ENCODE results near the gene DEFB132. TPM values are rescaled to one million over a fixed set of nuclear protein-coding genes. Genes with fewer than 3 reads are reported as not detected.

DEFB132 gene
- total and polyA plus RNA-seq, 4 donors = 0.08 TPM; not detected in 2

DNA sequence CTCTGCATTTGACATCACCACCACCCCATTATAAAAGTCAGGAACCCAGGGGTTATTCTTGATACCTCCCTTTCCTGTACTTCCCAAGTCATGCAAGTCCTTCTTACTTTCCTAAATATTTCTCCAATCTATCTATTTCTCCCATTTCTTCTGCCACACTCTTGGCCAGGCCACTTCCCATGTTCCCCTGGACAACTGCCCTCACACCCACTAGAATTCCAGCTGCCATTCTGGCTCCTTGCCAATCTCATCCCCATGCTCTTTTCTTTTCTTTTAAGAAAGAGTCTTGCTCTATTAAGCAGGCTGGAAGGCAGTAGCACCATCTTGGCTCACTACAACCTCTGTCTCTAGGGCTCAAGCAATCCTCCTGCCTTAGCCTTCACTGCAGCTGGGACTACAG lies 15.2 kb downstream of the DEFB132 start (continued):
- no peak for TF ChIP-seq RXRA (IDR thresholded peaks at IDR 0.05)

DNA sequence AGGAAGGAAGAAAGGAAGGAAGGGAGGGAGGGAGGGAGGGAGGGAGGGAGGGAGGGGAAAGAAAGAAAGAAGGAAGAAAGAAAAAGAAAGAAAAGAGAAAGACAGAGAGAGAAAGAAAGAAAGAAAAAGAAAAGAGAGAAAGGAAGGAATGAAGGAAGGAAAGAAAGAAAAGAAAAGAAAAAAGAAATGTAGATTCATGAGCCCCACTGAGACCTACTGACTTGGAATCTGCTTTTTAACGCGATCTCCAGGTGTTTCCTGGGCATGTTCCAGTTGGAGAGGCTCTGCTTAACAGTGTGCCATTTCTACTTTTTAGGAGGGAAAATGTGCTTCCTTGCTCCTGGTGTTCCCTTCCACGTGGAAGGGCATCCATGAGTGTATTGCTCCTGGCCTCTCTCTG lies 16.4 kb downstream of the DEFB132 start:
- 68% methylated on average over 3 of the region's 3 CpGs for WGBS
- H3K4me1 ChIP-seq (ENCODE audit: control insufficient read depth in 4 of 4, insufficient read depth in 4 of 4, low read length in 3 of 4) = no peaks in the 10 kb centered on the region
- H3K36me3 ChIP-seq (ENCODE audit: control insufficient read depth in 4 of 4, insufficient read depth in 3 of 4, low read depth in 1 of 4, low read length in 3 of 4) = peaks cover 0 to 18% (median 0%) of the 10 kb centered on the region in 4 donors
- no peak overlapping the region for H3K4me3 ChIP-seq (ENCODE audit: low read depth in 1 of 3, low read length in 3 of 3)
- no peak overlapping the region for H3K9ac ChIP-seq (ENCODE audit: low read depth in 1 of 2, low read length in 2 of 2)
- no peaks in the 10 kb centered on the region for H3K9me3 ChIP-seq (ENCODE audit: control insufficient read depth in 4 of 4, low read length in 3 of 4)
- DNase-seq (ENCODE audit: low spot score) = no peak
- no peak overlapping the region for H3K27ac ChIP-seq (ENCODE audit: low read depth in 1 of 2, low read length in 2 of 2)
- H3K27me3 ChIP-seq (ENCODE audit: control insufficient read depth in 4 of 4, insufficient read depth in 4 of 4, low read length in 3 of 4) = no peaks in the 10 kb centered on the region
- TF ChIP-seq JUND (IDR thresholded peaks at IDR 0.05) (no peak), RXRA (IDR thresholded peaks at IDR 0.05) (no peak), FOXA1 (IDR thresholded peaks at IDR 0.05) (no peak), FOXA2 (IDR thresholded peaks at IDR 0.05) (no peak), HNF4G (IDR thresholded peaks at IDR 0.05) (no peak), RAD21 (IDR thresholded peaks at IDR 0.05) (no peak), SP1 (IDR thresholded peaks at IDR 0.05) (no peak), YY1 (IDR thresholded peaks at IDR 0.05) (no peak), HNF4A (conservative IDR thresholded peaks at IDR 0.05) (no peak)
- TF ChIP-seq, protein P1, sequence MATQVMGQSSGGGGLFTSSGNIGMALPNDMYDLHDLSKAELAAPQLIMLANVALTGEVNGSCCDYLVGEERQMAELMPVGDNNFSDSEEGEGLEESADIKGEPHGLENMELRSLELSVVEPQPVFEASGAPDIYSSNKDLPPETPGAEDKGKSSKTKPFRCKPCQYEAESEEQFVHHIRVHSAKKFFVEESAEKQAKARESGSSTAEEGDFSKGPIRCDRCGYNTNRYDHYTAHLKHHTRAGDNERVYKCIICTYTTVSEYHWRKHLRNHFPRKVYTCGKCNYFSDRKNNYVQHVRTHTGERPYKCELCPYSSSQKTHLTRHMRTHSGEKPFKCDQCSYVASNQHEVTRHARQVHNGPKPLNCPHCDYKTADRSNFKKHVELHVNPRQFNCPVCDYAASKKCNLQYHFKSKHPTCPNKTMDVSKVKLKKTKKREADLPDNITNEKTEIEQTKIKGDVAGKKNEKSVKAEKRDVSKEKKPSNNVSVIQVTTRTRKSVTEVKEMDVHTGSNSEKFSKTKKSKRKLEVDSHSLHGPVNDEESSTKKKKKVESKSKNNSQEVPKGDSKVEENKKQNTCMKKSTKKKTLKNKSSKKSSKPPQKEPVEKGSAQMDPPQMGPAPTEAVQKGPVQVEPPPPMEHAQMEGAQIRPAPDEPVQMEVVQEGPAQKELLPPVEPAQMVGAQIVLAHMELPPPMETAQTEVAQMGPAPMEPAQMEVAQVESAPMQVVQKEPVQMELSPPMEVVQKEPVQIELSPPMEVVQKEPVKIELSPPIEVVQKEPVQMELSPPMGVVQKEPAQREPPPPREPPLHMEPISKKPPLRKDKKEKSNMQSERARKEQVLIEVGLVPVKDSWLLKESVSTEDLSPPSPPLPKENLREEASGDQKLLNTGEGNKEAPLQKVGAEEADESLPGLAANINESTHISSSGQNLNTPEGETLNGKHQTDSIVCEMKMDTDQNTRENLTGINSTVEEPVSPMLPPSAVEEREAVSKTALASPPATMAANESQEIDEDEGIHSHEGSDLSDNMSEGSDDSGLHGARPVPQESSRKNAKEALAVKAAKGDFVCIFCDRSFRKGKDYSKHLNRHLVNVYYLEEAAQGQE (IDR thresholded peaks at IDR 0.05) = no peak
- TF ChIP-seq, protein P2, sequence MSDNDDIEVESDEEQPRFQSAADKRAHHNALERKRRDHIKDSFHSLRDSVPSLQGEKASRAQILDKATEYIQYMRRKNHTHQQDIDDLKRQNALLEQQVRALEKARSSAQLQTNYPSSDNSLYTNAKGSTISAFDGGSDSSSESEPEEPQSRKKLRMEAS (IDR thresholded peaks at IDR 0.05) = no peak
- TF ChIP-seq, protein P3, sequence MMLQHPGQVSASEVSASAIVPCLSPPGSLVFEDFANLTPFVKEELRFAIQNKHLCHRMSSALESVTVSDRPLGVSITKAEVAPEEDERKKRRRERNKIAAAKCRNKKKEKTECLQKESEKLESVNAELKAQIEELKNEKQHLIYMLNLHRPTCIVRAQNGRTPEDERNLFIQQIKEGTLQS (IDR thresholded peaks at IDR 0.05) = no peak
- TF ChIP-seq, protein P4, sequence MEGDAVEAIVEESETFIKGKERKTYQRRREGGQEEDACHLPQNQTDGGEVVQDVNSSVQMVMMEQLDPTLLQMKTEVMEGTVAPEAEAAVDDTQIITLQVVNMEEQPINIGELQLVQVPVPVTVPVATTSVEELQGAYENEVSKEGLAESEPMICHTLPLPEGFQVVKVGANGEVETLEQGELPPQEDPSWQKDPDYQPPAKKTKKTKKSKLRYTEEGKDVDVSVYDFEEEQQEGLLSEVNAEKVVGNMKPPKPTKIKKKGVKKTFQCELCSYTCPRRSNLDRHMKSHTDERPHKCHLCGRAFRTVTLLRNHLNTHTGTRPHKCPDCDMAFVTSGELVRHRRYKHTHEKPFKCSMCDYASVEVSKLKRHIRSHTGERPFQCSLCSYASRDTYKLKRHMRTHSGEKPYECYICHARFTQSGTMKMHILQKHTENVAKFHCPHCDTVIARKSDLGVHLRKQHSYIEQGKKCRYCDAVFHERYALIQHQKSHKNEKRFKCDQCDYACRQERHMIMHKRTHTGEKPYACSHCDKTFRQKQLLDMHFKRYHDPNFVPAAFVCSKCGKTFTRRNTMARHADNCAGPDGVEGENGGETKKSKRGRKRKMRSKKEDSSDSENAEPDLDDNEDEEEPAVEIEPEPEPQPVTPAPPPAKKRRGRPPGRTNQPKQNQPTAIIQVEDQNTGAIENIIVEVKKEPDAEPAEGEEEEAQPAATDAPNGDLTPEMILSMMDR (IDR thresholded peaks at IDR 0.05; ENCODE audit: low read depth, low read length, missing input control) = no peak
- TF ChIP-seq, protein P5, sequence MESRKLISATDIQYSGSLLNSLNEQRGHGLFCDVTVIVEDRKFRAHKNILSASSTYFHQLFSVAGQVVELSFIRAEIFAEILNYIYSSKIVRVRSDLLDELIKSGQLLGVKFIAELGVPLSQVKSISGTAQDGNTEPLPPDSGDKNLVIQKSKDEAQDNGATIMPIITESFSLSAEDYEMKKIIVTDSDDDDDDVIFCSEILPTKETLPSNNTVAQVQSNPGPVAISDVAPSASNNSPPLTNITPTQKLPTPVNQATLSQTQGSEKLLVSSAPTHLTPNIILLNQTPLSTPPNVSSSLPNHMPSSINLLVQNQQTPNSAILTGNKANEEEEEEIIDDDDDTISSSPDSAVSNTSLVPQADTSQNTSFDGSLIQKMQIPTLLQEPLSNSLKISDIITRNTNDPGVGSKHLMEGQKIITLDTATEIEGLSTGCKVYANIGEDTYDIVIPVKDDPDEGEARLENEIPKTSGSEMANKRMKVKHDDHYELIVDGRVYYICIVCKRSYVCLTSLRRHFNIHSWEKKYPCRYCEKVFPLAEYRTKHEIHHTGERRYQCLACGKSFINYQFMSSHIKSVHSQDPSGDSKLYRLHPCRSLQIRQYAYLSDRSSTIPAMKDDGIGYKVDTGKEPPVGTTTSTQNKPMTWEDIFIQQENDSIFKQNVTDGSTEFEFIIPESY (IDR thresholded peaks at IDR 0.05) = no peak

DNA sequence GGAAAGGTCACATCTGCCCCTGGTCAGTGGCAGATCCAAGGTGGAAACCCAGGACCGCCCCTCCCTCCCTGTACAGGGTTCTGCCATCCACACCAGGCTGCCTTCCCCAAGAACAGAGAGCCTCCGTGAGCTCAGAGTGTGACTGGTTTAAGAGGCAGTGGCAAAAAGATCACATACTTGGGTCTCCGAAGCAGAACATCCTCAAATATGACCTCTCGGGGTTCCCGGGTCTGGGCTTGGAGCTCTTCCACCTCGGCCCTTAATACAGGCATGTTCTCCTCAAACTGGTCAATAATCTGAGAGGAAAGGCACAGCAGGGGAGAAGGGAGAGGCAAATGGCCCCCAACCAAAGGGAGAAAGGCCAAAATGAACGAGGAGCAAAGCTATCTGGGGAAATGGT lies 18.3 kb downstream of the DEFB132 start:
- no peak for TF ChIP-seq RXRA (IDR thresholded peaks at IDR 0.05)
- TF ChIP-seq FOXA2 (IDR thresholded peaks at IDR 0.05) = no peak
- Histone ChIP-seq H3K4me3 (ENCODE audit: low read depth in 1 of 3, low read length in 3 of 3) (no peak overlapping the region), H3K27me3 (ENCODE audit: control insufficient read depth in 4 of 4, insufficient read depth in 4 of 4, low read length in 3 of 4) (no peaks in the 10 kb centered on the region), H3K36me3 (ENCODE audit: control insufficient read depth in 4 of 4, insufficient read depth in 3 of 4, low read depth in 1 of 4, low read length in 3 of 4) (peaks cover 0 to 18% (median 0%) of the 10 kb centered on the region in 4 donors), H3K27ac (ENCODE audit: low read depth in 1 of 2, low read length in 2 of 2) (no peak overlapping the region), H3K9ac (ENCODE audit: low read depth in 1 of 2, low read length in 2 of 2) (no peak overlapping the region), H3K9me3 (ENCODE audit: control insufficient read depth in 4 of 4, low read length in 3 of 4) (no peaks in the 10 kb centered on the region), H3K4me1 (ENCODE audit: control insufficient read depth in 4 of 4, insufficient read depth in 4 of 4, low read length in 3 of 4) (no peaks in the 10 kb centered on the region)
- 96% methylated on average over 7 of the region's 7 CpGs for WGBS
- no peak for DNase-seq (ENCODE audit: low spot score)
